Neural cell (in vitro differentiated cells): ENCODE measurements around the gene TAS2R46. TPM values are rescaled to one million over a fixed set of nuclear protein-coding genes. Genes with fewer than 3 reads are reported as not detected.

Experiments
- H2AFZ ChIP-seq: fragments of 200-600, 300-800 bp; sonication (generic), shearing (Covaris generic); 2 replicates; pipeline ENCODE4 v1.6.0; 2014; ENCODE audit warnings: low read depth, mild to moderate bottlenecking, antibody characterized with exemption, low read length, moderate library complexity
- H3F3A ChIP-seq: fragments of 200-600 bp; shearing (Covaris generic); 2 replicates; pipeline ENCODE4 v1.6.1; 2016; ENCODE audit warnings: mild to moderate bottlenecking, moderate library complexity, mixed read lengths, antibody characterized with exemption, low read length; ENCODE audit not compliant: insufficient read depth, poor library complexity, severe bottlenecking
- H3K27ac ChIP-seq: fragments of 200-600, 300-800 bp; sonication (generic), shearing (Covaris generic); 2 replicates; pipeline ENCODE4 v1.5.1; 2014; ENCODE audit warnings: mild to moderate bottlenecking, low read length, moderate library complexity
- H3K27me3 ChIP-seq: fragments of 300-800, 200-600 bp; sonication (generic), shearing (Covaris generic); 2 replicates; pipeline ENCODE4 v1.6.0; 2014; ENCODE audit warnings: mild to moderate bottlenecking, low read depth, low read length, moderate library complexity; ENCODE audit not compliant: insufficient read depth
- H3K36me3 ChIP-seq: fragments of 300-800, 200-600 bp; sonication (generic), shearing (Covaris generic); 2 replicates; pipeline ENCODE4 v1.5.1; 2014; ENCODE audit warnings: mild to moderate bottlenecking, antibody characterized with exemption, low read length, moderate library complexity; ENCODE audit not compliant: insufficient read depth
- H3K4me2 ChIP-seq: fragments of 300-800, 200-600 bp; sonication (generic), shearing (Covaris generic); 2 replicates; pipeline ENCODE4 v1.6.0; 2014; ENCODE audit warnings: mild to moderate bottlenecking, low read length
- H3K4me3 ChIP-seq: fragments of 300-800, 200-600 bp; sonication (generic), shearing (Covaris generic); 2 replicates; pipeline ENCODE4 v1.5.1; 2014; ENCODE audit warnings: mild to moderate bottlenecking, low read length, moderate library complexity
- H3K79me2 ChIP-seq: fragments of 200-600 bp; shearing (Covaris generic); replicated peaks from 2 replicates; pipeline ENCODE4 v1.6.0; 2014; ENCODE audit warnings: mild to moderate bottlenecking, low read length, moderate library complexity; ENCODE audit not compliant: insufficient read depth
- H3K9ac ChIP-seq: fragments of 300-800, 200-600 bp; sonication (generic), shearing (Covaris generic); 2 replicates; pipeline ENCODE4 v1.6.1; 2016; ENCODE audit warnings: mild to moderate bottlenecking, low read length, mixed read lengths
- H3K9me2 ChIP-seq: fragments of 200-600 bp; shearing (Covaris generic); 2 replicates; pipeline ENCODE4 v1.6.1; 2016; ENCODE audit warnings: mild to moderate bottlenecking, low read length, mixed read lengths; ENCODE audit not compliant: insufficient read depth
- H3K9me3 ChIP-seq: fragments of 200-600, 300-800 bp; sonication (generic), shearing (Covaris generic); 2 replicates; pipeline ENCODE4 v1.6.1; 2016; ENCODE audit warnings: mild to moderate bottlenecking, mixed run types, low read length, moderate library complexity, mixed read lengths
- H4K20me1 ChIP-seq: fragments of 200-600 bp; shearing (Covaris generic); 2 replicates; pipeline ENCODE4 v1.6.1; 2016; ENCODE audit warnings: mild to moderate bottlenecking, mixed run types; ENCODE audit not compliant: insufficient read depth
- EP300 ChIP-seq: fragments of 450-650 bp; conservative IDR thresholded peaks from 2 replicates; pipeline ENCODE4 v1.6.1; 2014; ENCODE audit warnings: antibody characterized with exemption, mild to moderate bottlenecking, moderate library complexity; ENCODE audit not compliant: poor library complexity, severe bottlenecking
- EZH2 ChIP-seq: fragments of 200-600, 300-800 bp; shearing (Covaris generic), sonication (generic); IDR thresholded peaks from 2 replicates; pipeline ENCODE4 v1.6.1; 2014; ENCODE audit warnings: antibody characterized with exemption, low read length, borderline replicate concordance, mild to moderate bottlenecking; ENCODE audit not compliant: insufficient read depth, poor library complexity, severe bottlenecking
- MXI1 ChIP-seq: fragments of 450-650 bp; conservative IDR thresholded peaks from 2 replicates; pipeline ENCODE4 v1.6.1; 2014; ENCODE audit warnings: antibody characterized with exemption, mild to moderate bottlenecking; ENCODE audit not compliant: poor library complexity, severe bottlenecking
- POLR2AphosphoS5 ChIP-seq: IDR thresholded peaks from 2 replicates; pipeline ENCODE4 v1.6.1; 2012
- RAD21 ChIP-seq: fragments of 450-650 bp; conservative IDR thresholded peaks from 2 replicates; pipeline ENCODE4 v1.6.1; 2014; ENCODE audit warnings: antibody characterized with exemption, mild to moderate bottlenecking, moderate library complexity
- SMC3 ChIP-seq: fragments of 450-650 bp; conservative IDR thresholded peaks from 2 replicates; pipeline ENCODE4 v1.6.1; 2014; ENCODE audit warnings: antibody characterized with exemption, mild to moderate bottlenecking, moderate library complexity; ENCODE audit not compliant: poor library complexity
- TAF1 ChIP-seq: IDR thresholded peaks from 2 replicates; pipeline ENCODE4 v1.6.1; 2012; ENCODE audit warnings: low read depth
- polyA plus RNA-seq: library from polyadenylated mRNA; depleted of rRNA; stranded (reverse); fragments of >200 nt; gene quantifications from 2 replicates; pipeline ENCODE4 v1.2.3, GENCODE V29; 2014
- TF ChIP-seq, protein P1 (sequence below): IDR thresholded peaks from 2 replicates; pipeline ENCODE4 v1.6.1; 2012; ENCODE audit warnings: borderline replicate concordance
- TF ChIP-seq, protein P2 (sequence below): fragments of 450-650 bp; IDR thresholded peaks from 2 replicates; pipeline ENCODE4 v1.5.1; 2014; ENCODE audit warnings: antibody characterized with exemption, mild to moderate bottlenecking, moderate library complexity; ENCODE audit not compliant: poor library complexity, severe bottlenecking

The TAS2R46 gene
- polyA plus RNA-seq, 1 donor from 2014 or later = not detected

DNA sequence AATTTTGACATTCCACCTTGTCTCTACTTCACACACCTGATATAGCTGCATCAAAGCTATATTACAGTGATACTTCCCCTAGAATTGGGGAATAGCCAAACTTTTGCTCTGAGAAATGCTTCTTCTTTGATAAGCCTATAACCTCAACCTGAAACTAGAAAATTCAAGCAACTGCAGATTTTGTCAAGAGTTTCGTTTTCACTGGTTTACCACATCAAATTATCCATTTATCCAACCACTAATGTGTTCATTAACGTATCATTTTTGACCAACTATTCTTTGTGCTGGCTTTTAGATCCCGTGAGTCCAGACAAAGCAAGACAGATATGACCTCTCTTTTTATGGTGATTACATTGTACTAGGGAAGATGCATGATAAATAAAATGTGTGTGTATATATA, 13.5 kb upstream of the TAS2R46 start:
- TF ChIP-seq EZH2 (no peak), TAF1 (no peak), RAD21 (no peak), EP300 (no peak), POLR2AphosphoS5 (no peak), SMC3 (no peak), MXI1 (no peak)
- TF ChIP-seq, protein P1, sequence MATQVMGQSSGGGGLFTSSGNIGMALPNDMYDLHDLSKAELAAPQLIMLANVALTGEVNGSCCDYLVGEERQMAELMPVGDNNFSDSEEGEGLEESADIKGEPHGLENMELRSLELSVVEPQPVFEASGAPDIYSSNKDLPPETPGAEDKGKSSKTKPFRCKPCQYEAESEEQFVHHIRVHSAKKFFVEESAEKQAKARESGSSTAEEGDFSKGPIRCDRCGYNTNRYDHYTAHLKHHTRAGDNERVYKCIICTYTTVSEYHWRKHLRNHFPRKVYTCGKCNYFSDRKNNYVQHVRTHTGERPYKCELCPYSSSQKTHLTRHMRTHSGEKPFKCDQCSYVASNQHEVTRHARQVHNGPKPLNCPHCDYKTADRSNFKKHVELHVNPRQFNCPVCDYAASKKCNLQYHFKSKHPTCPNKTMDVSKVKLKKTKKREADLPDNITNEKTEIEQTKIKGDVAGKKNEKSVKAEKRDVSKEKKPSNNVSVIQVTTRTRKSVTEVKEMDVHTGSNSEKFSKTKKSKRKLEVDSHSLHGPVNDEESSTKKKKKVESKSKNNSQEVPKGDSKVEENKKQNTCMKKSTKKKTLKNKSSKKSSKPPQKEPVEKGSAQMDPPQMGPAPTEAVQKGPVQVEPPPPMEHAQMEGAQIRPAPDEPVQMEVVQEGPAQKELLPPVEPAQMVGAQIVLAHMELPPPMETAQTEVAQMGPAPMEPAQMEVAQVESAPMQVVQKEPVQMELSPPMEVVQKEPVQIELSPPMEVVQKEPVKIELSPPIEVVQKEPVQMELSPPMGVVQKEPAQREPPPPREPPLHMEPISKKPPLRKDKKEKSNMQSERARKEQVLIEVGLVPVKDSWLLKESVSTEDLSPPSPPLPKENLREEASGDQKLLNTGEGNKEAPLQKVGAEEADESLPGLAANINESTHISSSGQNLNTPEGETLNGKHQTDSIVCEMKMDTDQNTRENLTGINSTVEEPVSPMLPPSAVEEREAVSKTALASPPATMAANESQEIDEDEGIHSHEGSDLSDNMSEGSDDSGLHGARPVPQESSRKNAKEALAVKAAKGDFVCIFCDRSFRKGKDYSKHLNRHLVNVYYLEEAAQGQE = no peak
- TF ChIP-seq, protein P2, sequence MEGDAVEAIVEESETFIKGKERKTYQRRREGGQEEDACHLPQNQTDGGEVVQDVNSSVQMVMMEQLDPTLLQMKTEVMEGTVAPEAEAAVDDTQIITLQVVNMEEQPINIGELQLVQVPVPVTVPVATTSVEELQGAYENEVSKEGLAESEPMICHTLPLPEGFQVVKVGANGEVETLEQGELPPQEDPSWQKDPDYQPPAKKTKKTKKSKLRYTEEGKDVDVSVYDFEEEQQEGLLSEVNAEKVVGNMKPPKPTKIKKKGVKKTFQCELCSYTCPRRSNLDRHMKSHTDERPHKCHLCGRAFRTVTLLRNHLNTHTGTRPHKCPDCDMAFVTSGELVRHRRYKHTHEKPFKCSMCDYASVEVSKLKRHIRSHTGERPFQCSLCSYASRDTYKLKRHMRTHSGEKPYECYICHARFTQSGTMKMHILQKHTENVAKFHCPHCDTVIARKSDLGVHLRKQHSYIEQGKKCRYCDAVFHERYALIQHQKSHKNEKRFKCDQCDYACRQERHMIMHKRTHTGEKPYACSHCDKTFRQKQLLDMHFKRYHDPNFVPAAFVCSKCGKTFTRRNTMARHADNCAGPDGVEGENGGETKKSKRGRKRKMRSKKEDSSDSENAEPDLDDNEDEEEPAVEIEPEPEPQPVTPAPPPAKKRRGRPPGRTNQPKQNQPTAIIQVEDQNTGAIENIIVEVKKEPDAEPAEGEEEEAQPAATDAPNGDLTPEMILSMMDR = no peak
- Histone ChIP-seq H3K27me3 (no peaks in the 10 kb centered on the region), H2AFZ (no peak overlapping the region), H3K79me2 (no peaks in the 10 kb centered on the region), H3K27ac (no peak overlapping the region), H4K20me1 (no peaks in the 10 kb centered on the region), H3K36me3 (no peaks in the 10 kb centered on the region), H3K9me3 (no peaks in the 10 kb centered on the region), H3K9me2 (no peaks in the 10 kb centered on the region), H3F3A (no peaks in the 10 kb centered on the region), H3K4me2 (no peak overlapping the region), H3K4me3 (no peak overlapping the region), H3K9ac (no peak overlapping the region)

DNA sequence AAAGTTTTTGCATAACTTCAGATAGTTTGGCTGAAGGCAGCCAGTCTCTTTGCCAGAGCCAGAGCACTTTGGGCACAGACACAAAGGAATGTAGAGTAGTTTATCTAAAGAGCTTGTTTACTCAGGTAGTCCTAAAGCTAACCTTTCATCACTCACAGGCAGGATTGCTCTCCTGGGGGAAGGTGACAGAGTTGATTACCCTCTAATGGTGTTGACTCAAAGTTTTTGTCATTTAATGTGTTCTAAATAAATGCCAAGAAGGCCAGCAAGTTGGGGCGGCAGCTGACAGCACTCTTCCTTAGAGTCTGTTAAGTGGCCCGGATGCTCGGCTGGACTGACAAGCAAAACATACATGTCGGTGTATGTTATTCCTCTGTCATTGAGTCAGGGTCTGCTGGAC, 9.3 kb upstream of the TAS2R46 start:
- H3K9me3 ChIP-seq = no peaks in the 10 kb centered on the region

More for the DNA sequence above, 9.3 kb upstream of the TAS2R46 start:
- no peak overlapping the region for H3K4me3 ChIP-seq
- TF ChIP-seq EZH2 = no peak
- no peak for TF ChIP-seq TAF1
- TF ChIP-seq POLR2AphosphoS5 = no peak
- TF ChIP-seq, protein P1 = no peak
- TF ChIP-seq, protein P2 = no peak
- TF ChIP-seq MXI1 = no peak
- no peak for TF ChIP-seq EP300
- TF ChIP-seq RAD21 = no peak
- no peaks in the 10 kb centered on the region for H3K27me3 ChIP-seq
- no peaks in the 10 kb centered on the region for H3K79me2 ChIP-seq
- H3K9ac ChIP-seq = no peak overlapping the region
- no peaks in the 10 kb centered on the region for H4K20me1 ChIP-seq
- no peaks in the 10 kb centered on the region for H3K9me2 ChIP-seq
- H3F3A ChIP-seq = no peaks in the 10 kb centered on the region
- no peak overlapping the region for H3K4me2 ChIP-seq
- no peak overlapping the region for H2AFZ ChIP-seq
- H3K27ac ChIP-seq = no peak overlapping the region
- no peaks in the 10 kb centered on the region for H3K36me3 ChIP-seq
